Stomach (tissue), 9 donors: ENCODE results near the gene OR52E4. TPM values are rescaled to one million over a fixed set of nuclear protein-coding genes. Genes with fewer than 3 reads are reported as not detected.

ENCODE experiments used
- DNase-seq, 2 donors: peaks; one replicate each; pipeline versions ENCODE4 v3.0.0 to v3.0.0-alpha.2; 2013 to 2019
- H3K27ac ChIP-seq, 5 donors: fragments of 200-600 bp in 4 of 5; sonication (generic) in 4 of 5; one replicate each; pipeline ENCODE4 v1.5.1; 2013 to 2019; ENCODE audit warnings: mild to moderate bottlenecking in 1 of 5, moderate library complexity in 1 of 5
- H3K27me3 ChIP-seq, 3 donors: fragments of 200-600 bp; sonication (generic); one replicate each; pipeline ENCODE4 v1.5.1; 2017 to 2019; ENCODE audit warnings: mixed run types in 1 of 3
- H3K36me3 ChIP-seq, 4 donors: fragments of 200-600 bp; sonication (generic); 1 replicate in 3 of 4; 2 replicates in 1 of 4; pipeline ENCODE4 v1.5.1; 2016 to 2019
- H3K4me1 ChIP-seq, 4 donors: fragments of 200-600 bp; sonication (generic); one replicate each; pipeline ENCODE4 v1.5.1; 2016 to 2019
- H3K4me3 ChIP-seq, 4 donors: fragments of 200-600 bp; sonication (generic) in 3 of 4; one replicate each; pipeline ENCODE4 v1.5.1; 2016 to 2019; ENCODE audit warnings: mild to moderate bottlenecking in 1 of 4
- H3K9me3 ChIP-seq, 4 donors: fragments of 200-600 bp; sonication (generic); one replicate each; pipeline ENCODE4 v1.5.1; 2016 to 2019
- EP300 ChIP-seq: sonication (generic); formaldehyde crosslinking; IDR thresholded peaks from one replicate; pipeline ENCODE4 v1.6.1; 2017; ENCODE audit warnings: antibody characterized with exemption
- POLR2A ChIP-seq, 4 donors: fragments of 450-650 bp; IDR thresholded peaks; one replicate each; pipeline ENCODE4 v1.6.1; 2016; ENCODE audit warnings: antibody characterized with exemption in 4 of 4, control low read depth in 2 of 4, mild to moderate bottlenecking in 1 of 4, moderate library complexity in 1 of 4
- POLR2AphosphoS5 ChIP-seq, 3 donors: sonication (generic); formaldehyde crosslinking; IDR thresholded peaks; one replicate each; pipeline ENCODE4 v1.6.1; 2016; ENCODE audit warnings: antibody characterized with exemption in 3 of 3
- WGBS, 5 donors: extraction: QIAGEN DNeasy Blood & Tissue Kit in 3 of 5; methylation state at CpG; one replicate each; pipeline versions ENCODE4 v1.1.5 to v1.1.7; 2013 to 2018; 5-methylcytosine and 5-hydroxymethylcytosine counted together
- intact Hi-C: fragments of 100-400 bp; cut with DNase I; formaldehyde crosslinking; loops from one replicate; pipeline ENCODE4 v1.15.1; 2023; ENCODE audit warnings: low total_unique reads
- polyA plus RNA-seq, 3 donors: library from polyadenylated mRNA; stranded (reverse); fragments of 200-250 nt; gene quantifications; one replicate each; pipeline ENCODE4 v1.2.3, GENCODE V29; 2013
- total RNA-seq, 5 donors: library from RNA; depleted of rRNA; stranded (reverse); fragments of >200 nt; gene quantifications; one replicate each; pipeline versions ENCODE4 v1.1.0 to v1.2.3, GENCODE V29; 2014 to 2016
- TF ChIP-seq, protein P1 (sequence below), 7 experiments: fragments of 450-650 bp in 4 of 7; fragments of 200-600 bp in 3 of 7; sonication (generic) in 3 of 7; IDR thresholded peaks; one replicate each; pipeline ENCODE4 v1.5.1; 2016 to 2019; ENCODE audit warnings: antibody characterized with exemption in 7 of 7, control low read depth in 2 of 7, mild to moderate bottlenecking in 1 of 7
- donor health status: healthy with polysubstance abuse.
- donor health status: Bipolar disorder and iron deficiency.
- donor health status: healthy.

OR52E4 gene
- total and polyA plus RNA-seq, 8 donors, result not detected

DNA sequence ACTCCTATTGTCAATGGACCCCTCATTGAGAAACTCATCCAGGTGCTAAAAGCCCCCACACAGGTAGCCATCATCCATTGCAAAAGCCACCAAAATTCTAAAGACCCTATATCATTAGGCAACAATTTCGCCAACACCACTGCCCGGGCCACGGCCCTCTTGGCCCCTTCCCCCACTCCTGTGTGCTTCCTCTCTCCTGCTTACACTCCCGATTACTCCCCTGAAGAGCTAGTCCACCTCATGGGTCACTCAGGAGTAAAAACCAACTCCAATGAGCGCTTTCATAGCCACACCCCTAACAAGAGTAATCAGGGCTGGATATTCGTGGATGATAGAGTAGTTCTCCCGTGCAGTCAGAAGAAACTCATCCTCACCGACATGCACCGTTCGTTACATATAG, 52.7 kb downstream of the OR52E4 start:
- 81 to 93% (median 92%) methylated on average over 10 of the region's 10 CpGs for WGBS, 5 donors
- no peak overlapping the region for H3K27ac ChIP-seq
- H3K36me3 ChIP-seq, result no peaks in the 10 kb centered on the region
- H3K27me3 ChIP-seq, result no peaks in the 10 kb centered on the region
- TF ChIP-seq POLR2A (IDR thresholded peaks at IDR 0.05), result no peak
- TF ChIP-seq, protein P1, sequence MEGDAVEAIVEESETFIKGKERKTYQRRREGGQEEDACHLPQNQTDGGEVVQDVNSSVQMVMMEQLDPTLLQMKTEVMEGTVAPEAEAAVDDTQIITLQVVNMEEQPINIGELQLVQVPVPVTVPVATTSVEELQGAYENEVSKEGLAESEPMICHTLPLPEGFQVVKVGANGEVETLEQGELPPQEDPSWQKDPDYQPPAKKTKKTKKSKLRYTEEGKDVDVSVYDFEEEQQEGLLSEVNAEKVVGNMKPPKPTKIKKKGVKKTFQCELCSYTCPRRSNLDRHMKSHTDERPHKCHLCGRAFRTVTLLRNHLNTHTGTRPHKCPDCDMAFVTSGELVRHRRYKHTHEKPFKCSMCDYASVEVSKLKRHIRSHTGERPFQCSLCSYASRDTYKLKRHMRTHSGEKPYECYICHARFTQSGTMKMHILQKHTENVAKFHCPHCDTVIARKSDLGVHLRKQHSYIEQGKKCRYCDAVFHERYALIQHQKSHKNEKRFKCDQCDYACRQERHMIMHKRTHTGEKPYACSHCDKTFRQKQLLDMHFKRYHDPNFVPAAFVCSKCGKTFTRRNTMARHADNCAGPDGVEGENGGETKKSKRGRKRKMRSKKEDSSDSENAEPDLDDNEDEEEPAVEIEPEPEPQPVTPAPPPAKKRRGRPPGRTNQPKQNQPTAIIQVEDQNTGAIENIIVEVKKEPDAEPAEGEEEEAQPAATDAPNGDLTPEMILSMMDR (IDR thresholded peaks at IDR 0.05), result no peak
- TF ChIP-seq POLR2AphosphoS5 (IDR thresholded peaks at IDR 0.05), result no peak
- TF ChIP-seq EP300, result no peak
- intact Hi-C loops, result no loop called here
- no peak overlapping the region for H3K4me3 ChIP-seq
- DNase-seq, result no peak
- no peaks in the 10 kb centered on the region for H3K4me1 ChIP-seq
- peaks cover 0 to 55% (median 19%) of the 10 kb centered on the region in 4 donors for H3K9me3 ChIP-seq

Other genes with a start within 250 kb of the OR52E4 start
- 10 to 100 TPM in 4 of 5 donors, not detected in 1; 12.6 to 81.4 (median 28.0) TPM for gene TRIM5, start 195.6 kb upstream of the OR52E4 start, total RNA-seq
- 1 to 10 TPM; 4.2 to 9.5 (median 9.0) TPM for gene TRIM5, start 195.6 kb upstream of the OR52E4 start, polyA plus RNA-seq
- gene TRIM22, start 190.8 kb upstream of the OR52E4 start, total RNA-seq, result 100 to 1,000 TPM in 1 of 5 donors, 10 to 100 TPM in 4; 34.8 to 131 (median 39.1) TPM
- 10 to 100 TPM; 12.4 to 39.4 (median 14.4) TPM for gene TRIM22, start 190.8 kb upstream of the OR52E4 start, polyA plus RNA-seq
- gene OR56B1, start 144.2 kb upstream of the OR52E4 start, total RNA-seq, result under 1 TPM in 1 of 5 donors, not detected in 4; 0.18 TPM
- not detected for gene OR56B1, start 144.2 kb upstream of the OR52E4 start, polyA plus RNA-seq
- gene OR52N4, start 126.4 kb upstream of the OR52E4 start, total RNA-seq, result not detected
- gene OR52N4, start 126.4 kb upstream of the OR52E4 start, polyA plus RNA-seq, result under 1 TPM in 1 of 3 donors, not detected in 2; 0.10 TPM
- gene OR52N5, start 97.3 kb upstream of the OR52E4 start, total RNA-seq, result not detected
- gene OR52N5, start 97.3 kb upstream of the OR52E4 start, polyA plus RNA-seq, result not detected
- gene OR52N1, start 89.4 kb upstream of the OR52E4 start, total RNA-seq, result not detected
- not detected for gene OR52N1, start 89.4 kb upstream of the OR52E4 start, polyA plus RNA-seq
- gene OR52N2, start 71.7 kb upstream of the OR52E4 start, total RNA-seq, result not detected
- gene OR52N2, start 71.7 kb upstream of the OR52E4 start, polyA plus RNA-seq, result 1 to 10 TPM in 1 of 3 donors, under 1 TPM in 1, not detected in 1; 0.31 to 1.4 TPM
- gene OR52E6, start 38.7 kb upstream of the OR52E4 start, total RNA-seq, result not detected
- not detected for gene OR52E6, start 38.7 kb upstream of the OR52E4 start, polyA plus RNA-seq
- not detected for gene OR52E8, start 22.9 kb upstream of the OR52E4 start, total RNA-seq
- gene OR52E8, start 22.9 kb upstream of the OR52E4 start, polyA plus RNA-seq, result not detected
- not detected for gene OR52E5, start 12.6 kb downstream of the OR52E4 start, total RNA-seq
- not detected for gene OR52E5, start 12.6 kb downstream of the OR52E4 start, polyA plus RNA-seq
- not detected for gene OR56A3, start 61.6 kb downstream of the OR52E4 start, total RNA-seq
- not detected for gene OR56A3, start 61.6 kb downstream of the OR52E4 start, polyA plus RNA-seq
- gene OR56A5, start 87.9 kb downstream of the OR52E4 start, total RNA-seq, result not detected
- gene OR56A5, start 87.9 kb downstream of the OR52E4 start, polyA plus RNA-seq, result not detected
- not detected for gene OR52L1, start 106.4 kb downstream of the OR52E4 start, total RNA-seq
- gene OR52L1, start 106.4 kb downstream of the OR52E4 start, polyA plus RNA-seq, result not detected
- not detected for gene OR56A4, start 126.3 kb downstream of the OR52E4 start, total RNA-seq
- not detected for gene OR56A4, start 126.3 kb downstream of the OR52E4 start, polyA plus RNA-seq
- under 1 TPM in 1 of 5 donors, not detected in 4; 0.18 TPM for gene OR56A1, start 150.1 kb downstream of the OR52E4 start, total RNA-seq
- not detected for gene OR56A1, start 150.1 kb downstream of the OR52E4 start, polyA plus RNA-seq
- gene OR56B4, start 227.1 kb downstream of the OR52E4 start, total RNA-seq, result not detected
- gene OR56B4, start 227.1 kb downstream of the OR52E4 start, polyA plus RNA-seq, result under 1 TPM in 1 of 3 donors, not detected in 2; 0.61 TPM